H1 (cell line): ENCODE measurements around the gene OTUB1. TPM values are rescaled to one million over a fixed set of nuclear protein-coding genes. Genes with fewer than 3 reads are reported as not detected.

ENCODE experiments used
- CTCF ChIA-PET: fragments of 300-600 bp; sonication (Branson Sonifier 250); formaldehyde crosslinking; loops from one replicate; lab custom pipeline; 2021; ENCODE audit not compliant: partially characterized antibody; lab: Charles Lee
- POLR2A ChIA-PET: fragments of 300-600 bp; sonication (Branson Sonifier 250); formaldehyde crosslinking; loops from one replicate; lab custom pipeline; 2021; ENCODE audit warnings: inconsistent platforms; ENCODE audit not compliant: partially characterized antibody; lab: Charles Lee
- DNase-seq, 2 experiments: peaks; one replicate each; pipeline versions ENCODE4 v3.0.0 to v3.0.0-alpha.2; 2010 to 2022; ENCODE audit warnings: low spot score in 2 of 2, low read depth in 1 of 2, mixed read lengths in 1 of 2
- FAIRE-seq: peaks from 2 replicates; lab custom pipeline; 2011; peaks lifted over from hg19 to GRCh38; lab: Jason Lieb, UNC
- H2AFZ ChIP-seq: 2 replicates; pipeline ENCODE4 v1.8.1; 2012; ENCODE audit warnings: low read length, inconsistent platforms
- H2AK5ac ChIP-seq: 2 replicates; pipeline ENCODE4 v1.6.1; 2013; ENCODE audit warnings: low read depth, low read length
- H2BK120ac ChIP-seq: replicated peaks from 2 replicates; pipeline ENCODE3; 2013; ENCODE audit warnings: low read depth, low read length, inconsistent platforms
- H2BK12ac ChIP-seq: 2 replicates; pipeline ENCODE4 v1.6.1; 2013; ENCODE audit warnings: low read depth, low read length
- H2BK15ac ChIP-seq: 2 replicates; pipeline ENCODE4 v1.6.1; 2013; ENCODE audit warnings: low read length
- H2BK20ac ChIP-seq: 2 replicates; pipeline ENCODE4 v1.6.1; 2013; ENCODE audit warnings: low read length
- H2BK5ac ChIP-seq: 2 replicates; pipeline ENCODE4 v1.6.1; 2013; ENCODE audit warnings: low read depth, low read length
- H3K14ac ChIP-seq: 2 replicates; pipeline ENCODE4 v1.6.1; 2013; ENCODE audit warnings: inconsistent platforms; ENCODE audit not compliant: insufficient read length
- H3K18ac ChIP-seq: 2 replicates; pipeline ENCODE4 v1.6.1; 2013; ENCODE audit warnings: low read length; ENCODE audit errors: extremely low read depth
- H3K23ac ChIP-seq: 2 replicates; pipeline ENCODE4 v1.6.1; 2013; ENCODE audit warnings: inconsistent platforms; ENCODE audit not compliant: insufficient read length
- H3K23me2 ChIP-seq: 2 replicates; pipeline ENCODE4 v1.6.1; 2013; ENCODE audit warnings: low read depth, low read length
- H3K27ac ChIP-seq: 2 replicates; pipeline ENCODE4 v1.6.1; 2011; ENCODE audit warnings: low read depth, low read length, inconsistent platforms
- H3K27me3 ChIP-seq, 4 experiments: replicated peaks in 1 of 4; 1 replicate in 1 of 4; 2 replicates in 3 of 4; pipeline versions ENCODE4 v1.6.1 to v1.8.1; 2011 to 2013; ENCODE audit warnings: low read length in 3 of 4, mild to moderate bottlenecking in 3 of 4, inconsistent platforms in 2 of 4, mixed read lengths in 2 of 4, moderate library complexity in 1 of 4; ENCODE audit not compliant: control insufficient read depth in 3 of 4, insufficient read depth in 3 of 4; ENCODE audit errors: extremely low read depth in 1 of 4
- H3K36me3 ChIP-seq, 4 experiments: 2 replicates each; pipeline versions ENCODE4 v1.6.1 to v1.8.1; 2011 to 2013; ENCODE audit warnings: mild to moderate bottlenecking in 4 of 4, low read length in 3 of 4, moderate library complexity in 2 of 4, control low read depth in 1 of 4, inconsistent platforms in 1 of 4; ENCODE audit not compliant: insufficient read depth in 4 of 4, control insufficient read depth in 2 of 4
- H3K4ac ChIP-seq: replicated peaks from 2 replicates; pipeline ENCODE3; 2013; ENCODE audit warnings: low read length, low read depth, mixed read lengths, inconsistent platforms; ENCODE audit not compliant: insufficient read length
- H3K4me1 ChIP-seq, 4 experiments: replicated peaks in 1 of 4; 1 replicate in 1 of 4; 2 replicates in 3 of 4; pipeline versions ENCODE4 v1.6.1 to v1.8.1; 2011 to 2013; ENCODE audit warnings: low read length in 3 of 4, inconsistent platforms in 2 of 4, mixed read lengths in 1 of 4; ENCODE audit not compliant: insufficient read depth in 4 of 4, control insufficient read depth in 3 of 4
- H3K4me2 ChIP-seq, 2 experiments: 2 replicates each; pipeline versions ENCODE4 v1.6.1 to v1.8.1; 2011 to 2013; ENCODE audit warnings: low read depth in 2 of 2, low read length in 2 of 2, control low read depth in 1 of 2, inconsistent platforms in 1 of 2, mild to moderate bottlenecking in 1 of 2; ENCODE audit not compliant: insufficient read depth in 1 of 2
- H3K4me3 ChIP-seq, 4 experiments: fragments of 200-600, 300-600 bp in 1 of 4; sonication (generic), shearing (Covaris generic), sonication (Bioruptor Twin) in 1 of 4; 2 replicates each; pipeline versions ENCODE4 v1.5.1 to v1.8.1; 2011 to 2016; ENCODE audit warnings: low read length in 4 of 4, low read depth in 3 of 4, control low read depth in 2 of 4, inconsistent platforms in 2 of 4, mild to moderate bottlenecking in 2 of 4, mixed read lengths in 1 of 4, moderate library complexity in 1 of 4; ENCODE audit not compliant: insufficient read depth in 2 of 4; ENCODE audit errors: extremely low read depth in 1 of 4
- H3K56ac ChIP-seq: replicated peaks from 2 replicates; pipeline ENCODE3; 2013; ENCODE audit warnings: low read depth, mild to moderate bottlenecking, mixed read lengths, low read length, inconsistent platforms; ENCODE audit not compliant: insufficient read length
- H3K79me1 ChIP-seq: 2 replicates; pipeline ENCODE4 v1.6.1; 2013; ENCODE audit warnings: low read depth, low read length, control low read depth
- H3K79me2 ChIP-seq, 2 experiments: 2 replicates each; pipeline versions ENCODE4 v1.6.1 to v1.8.1; 2012 to 2013; ENCODE audit warnings: low read length in 2 of 2, mild to moderate bottlenecking in 2 of 2, inconsistent platforms in 1 of 2; ENCODE audit not compliant: insufficient read depth in 2 of 2, control insufficient read depth in 1 of 2
- H3K9ac ChIP-seq, 4 experiments: replicated peaks in 1 of 4; 1 replicate in 1 of 4; 2 replicates in 3 of 4; pipeline versions ENCODE4 v1.6.1 to v1.8.1; 2011 to 2013; ENCODE audit warnings: low read depth in 3 of 4, low read length in 3 of 4, control low read depth in 2 of 4, mild to moderate bottlenecking in 2 of 4, moderate library complexity in 2 of 4, inconsistent platforms in 1 of 4; ENCODE audit errors: extremely low read depth in 1 of 4
- H3K9me3 ChIP-seq, 2 experiments: 2 replicates each; pipeline versions ENCODE4 v1.6.1 to v1.8.1; 2012 to 2013; ENCODE audit warnings: mild to moderate bottlenecking in 2 of 2, moderate library complexity in 2 of 2, control low read depth in 1 of 2, inconsistent platforms in 1 of 2, low read depth in 1 of 2, low read length in 1 of 2, mixed read lengths in 1 of 2; ENCODE audit not compliant: insufficient read depth in 2 of 2
- H4K20me1 ChIP-seq, 2 experiments: replicated peaks in 1 of 2; 2 replicates each; pipeline versions ENCODE3 to v1.8.1; 2011 to 2013; ENCODE audit warnings: inconsistent platforms in 2 of 2, low read length in 2 of 2, mild to moderate bottlenecking in 1 of 2; ENCODE audit not compliant: insufficient read depth in 2 of 2, control insufficient read depth in 1 of 2
- H4K5ac ChIP-seq: 2 replicates; pipeline ENCODE4 v1.6.1; 2013; ENCODE audit warnings: low read length, low read depth, mixed read lengths, inconsistent platforms; ENCODE audit not compliant: insufficient read length
- H4K8ac ChIP-seq: 2 replicates; pipeline ENCODE4 v1.8.0; 2013; ENCODE audit warnings: mild to moderate bottlenecking, moderate library complexity, low read length, inconsistent platforms; ENCODE audit not compliant: insufficient read depth; ENCODE audit errors: extremely low read depth
- H4K91ac ChIP-seq: replicated peaks from 2 replicates; pipeline ENCODE3; 2013; ENCODE audit warnings: low read length, mixed read lengths, inconsistent platforms; ENCODE audit not compliant: insufficient read length
- BRCA1 ChIP-seq: IDR thresholded peaks from 2 replicates; pipeline ENCODE4 v1.6.1; 2012; ENCODE audit warnings: low read depth, low read length, improper control_type of control experiment
- CHD2 ChIP-seq: IDR thresholded peaks from 2 replicates; pipeline ENCODE4 v1.6.1; 2012; ENCODE audit warnings: low read length, improper control_type of control experiment
- EGR1 ChIP-seq: IDR thresholded peaks from 2 replicates; pipeline ENCODE4 v1.6.1; 2011; ENCODE audit warnings: low read depth, low read length, borderline replicate concordance
- JUN ChIP-seq: IDR thresholded peaks from 2 replicates; pipeline ENCODE4 v1.6.1; 2011; ENCODE audit warnings: low read depth, mild to moderate bottlenecking, improper control_type of control experiment, low read length
- JUND ChIP-seq: IDR thresholded peaks from 2 replicates; pipeline ENCODE4 v1.6.1; 2011; ENCODE audit warnings: mild to moderate bottlenecking, improper control_type of control experiment, low read length
- RNF2 ChIP-seq: fragments of 200-900, 300-1000 bp; sonication (generic); IDR thresholded peaks from 2 replicates; pipeline ENCODE4 v1.7.1; 2016; ENCODE audit warnings: borderline replicate concordance, low read depth, mild to moderate bottlenecking, antibody characterized with exemption, low read length; ENCODE audit not compliant: poor library complexity, severe bottlenecking; ENCODE audit errors: missing control alignments
- SAP30 ChIP-seq: fragments of 300-600 bp; sonication (generic); IDR thresholded peaks from 2 replicates; pipeline ENCODE4 v1.7.1; 2012; ENCODE audit warnings: low read length, moderate library complexity, mild to moderate bottlenecking, inconsistent platforms; ENCODE audit not compliant: insufficient read depth, insufficient replicate concordance
- TAF1 ChIP-seq: IDR thresholded peaks from 2 replicates; pipeline ENCODE4 v1.6.1; 2011; ENCODE audit warnings: mild to moderate bottlenecking, low read depth, low read length
- TCF12 ChIP-seq: IDR thresholded peaks from 2 replicates; pipeline ENCODE4 v1.6.1; 2011; ENCODE audit warnings: low read depth, mild to moderate bottlenecking, low read length
- WGBS, 2 experiments: shearing (Covaris generic) in 1 of 2; methylation state at CpG; one replicate each; pipeline versions ENCODE4 v1.1.6 to v1.1.7; 2013 to 2015; ENCODE audit warnings: low lambda C conversion rate in 2 of 2, mixed read lengths in 2 of 2, inconsistent platforms in 1 of 2, low coverage in 1 of 2, missing lambda C conversion rate in 1 of 2; ENCODE audit not compliant: insufficient replicate concordance in 2 of 2, insufficient coverage in 1 of 2, insufficient read length in 1 of 2; ENCODE audit errors: extremely low coverage in 1 of 2, missing lambda C conversion rate in 1 of 2; 5-methylcytosine and 5-hydroxymethylcytosine counted together
- polyA plus RNA-seq, 7 experiments: library from polyadenylated mRNA; depleted of rRNA in 3 of 7; stranded (reverse) in 5 of 7; unstranded in 2 of 7; fragments of >200 nt in 5 of 7; fragments of 200-250 nt in 2 of 7; gene quantifications; 1 replicate in 5 of 7; 2 replicates in 1 of 7; 4 replicates in 1 of 7; pipeline versions ENCODE4 v1.2.1 to v1.2.3, GENCODE V29; 2011 to 2013; ENCODE audit warnings: missing spikeins in 2 of 7, mixed read lengths in 2 of 7
- total RNA-seq: library from RNA; stranded (reverse); fragmentation: NEBNext Ultra II Directional; extraction: Animal tissue kit (Norgen Biotek cat#: 25700); gene quantifications from 2 replicates; pipeline ENCODE4 v1.2.1, GENCODE V29; 2021

Gene OTUB1
- total and polyA plus RNA-seq, 2 of the 8 experiments (the other 6 are each of a cell fraction or from before 2014, with no cell fraction given) = 110 to 274 TPM

DNA sequence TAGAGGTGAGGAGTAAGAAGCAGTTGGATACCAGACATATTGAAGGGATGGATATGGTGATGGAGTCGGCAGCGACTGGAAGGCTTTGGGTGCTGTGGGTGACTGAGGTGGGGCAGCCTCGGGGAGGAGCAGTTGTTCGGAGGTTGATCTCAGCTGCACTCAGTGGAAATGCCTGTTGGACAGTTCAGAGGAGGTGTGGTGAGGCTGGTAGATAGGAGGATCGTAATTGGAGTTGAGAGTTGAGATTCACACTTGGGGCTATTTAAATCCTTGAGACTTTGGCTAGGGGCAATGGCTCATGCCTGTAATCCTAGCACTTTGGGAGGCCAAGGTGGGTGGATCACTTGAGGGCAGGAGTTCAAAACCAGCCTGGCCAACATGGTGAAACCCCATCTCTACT, 6.9 kb downstream of the OTUB1 start:
- Histone ChIP-seq H3K36me3 (peaks cover 23 to 42% (median 24%) of the 10 kb centered on the region in 4 experiments), H2BK20ac (no peak overlapping the region), H4K8ac (no peak overlapping the region; the same call in 1 of the 2 replicates), H4K20me1 (peaks cover 11 to 41% of the 10 kb centered on the region in 2 experiments), H3K4me2 (no peak overlapping the region), H3K9ac (no peak overlapping the region), H4K5ac (no peak overlapping the region), H3K4me1 (peaks cover under 1 to 5% (median 3%) of the 10 kb centered on the region in 4 experiments; a peak in 6 of 7 replicates), H2AFZ (no peak overlapping the region), H2AK5ac (no peak overlapping the region), H2BK120ac (no peak overlapping the region), H2BK15ac (no peak overlapping the region), H4K91ac (no peak overlapping the region), H3K27ac (no peak overlapping the region)
- FAIRE-seq (no peak), DNase-seq (no peak)
- 90% methylated on average over 5 of the region's 5 CpGs; no CpG with 5 or more reads in 1 of the 2 experiments for WGBS, 2 experiments
- CTCF ChIA-PET = no interaction called here
- POLR2A ChIA-PET = no interaction called here
- no peak for TF ChIP-seq BRCA1
- no peak for TF ChIP-seq SAP30
- no peak for TF ChIP-seq RNF2
- TF ChIP-seq TCF12 = no peak
- TF ChIP-seq TAF1 = no peak
- TF ChIP-seq EGR1 = no peak
- TF ChIP-seq CHD2 = no peak
- no peak for TF ChIP-seq JUN
- no peak for TF ChIP-seq JUND
- TF ChIP-seq, all 59 proteins: peak for 0
- Histone ChIP-seq H3K79me1 (peaks cover 18% of the 10 kb centered on the region), H3K18ac (no peak overlapping the region), H3K9me3 (no peaks in the 10 kb centered on the region), H3K23me2 (no peaks in the 10 kb centered on the region), H3K56ac (no peak overlapping the region), H3K79me2 (peaks cover 0 to 17% of the 10 kb centered on the region in 2 experiments; a peak in 2 of 4 replicates), H3K27me3 (no peaks in the 10 kb centered on the region), H3K4ac (no peak overlapping the region), H3K14ac (no peak overlapping the region), H2BK5ac (no peak overlapping the region), H3K4me3 (no peak overlapping the region), H2BK12ac (no peak overlapping the region), H3K23ac (no peak overlapping the region)
